ENCODE data around the gene KIF5A.

Gene KIF5A

GRCh38 chr12:57622293-57623245, 72.7 kb downstream of the KIF5A start:
- H3K27me3 ChIP-seq (ENCODE audit: insufficient read depth, low read depth): peaks cover 18% of the 10 kb centered on the region
- H3K4me2 ChIP-seq: peak overlapping the region; percentile 77; the same call in 1 of the 2 replicates
- no peak overlapping the region for H3K27ac ChIP-seq
- no peaks in the 10 kb centered on the region for H4K20me1 ChIP-seq (ENCODE audit: insufficient read depth)
- no peaks in the 10 kb centered on the region for H3K79me2 ChIP-seq (ENCODE audit: insufficient read depth, low read depth)
- H3K36me3 ChIP-seq (ENCODE audit: insufficient read depth): no peaks in the 10 kb centered on the region
- no peak overlapping the region for H3K9ac ChIP-seq
- no peak for TF ChIP-seq CTCF (conservative IDR thresholded peaks at IDR 0.05; ENCODE audit: low read depth, low read length)
- peak overlapping the region; percentile 82; the same call in 1 of the 2 replicates for H2AFZ ChIP-seq (ENCODE audit: low read depth)
- H3K4me3 ChIP-seq (IDR thresholded peaks at IDR 0.05; ENCODE audit: insufficient read depth, low read depth, low read length): no peak overlapping the region
- H3K4me1 ChIP-seq (ENCODE audit: low read depth, poor library complexity, severe bottlenecking): peaks cover 5% of the 10 kb centered on the region

GRCh38 chr12:57623385-57623784, 73.5 kb downstream of the KIF5A start:
- H3K27ac ChIP-seq: no peak overlapping the region
- no peaks in the 10 kb centered on the region for H3K79me2 ChIP-seq (ENCODE audit: insufficient read depth, low read depth)
- peaks cover 5% of the 10 kb centered on the region for H3K4me1 ChIP-seq (ENCODE audit: low read depth, poor library complexity, severe bottlenecking)
- no peak overlapping the region for H3K4me2 ChIP-seq
- H3K36me3 ChIP-seq (ENCODE audit: insufficient read depth): no peaks in the 10 kb centered on the region; the same call in 1 of the 2 replicates
- no peak overlapping the region for H2AFZ ChIP-seq (ENCODE audit: low read depth)
- H4K20me1 ChIP-seq (ENCODE audit: insufficient read depth): no peaks in the 10 kb centered on the region
- no peak overlapping the region for H3K4me3 ChIP-seq (IDR thresholded peaks at IDR 0.05; ENCODE audit: insufficient read depth, low read depth, low read length)
- no peak for TF ChIP-seq CTCF (conservative IDR thresholded peaks at IDR 0.05; ENCODE audit: low read depth, low read length)
- H3K9ac ChIP-seq: no peak overlapping the region
- H3K27me3 ChIP-seq (ENCODE audit: insufficient read depth, low read depth): peaks cover 18% of the 10 kb centered on the region

- Histone ChIP-seq H3K27me3 (ENCODE audit: insufficient read depth, low read depth) (peaks cover 18% of the 10 kb centered on the region), H3K27ac (no peak overlapping the region), H3K36me3 (ENCODE audit: insufficient read depth) (no peaks in the 10 kb centered on the region; the same call in 1 of the 2 replicates), H3K79me2 (ENCODE audit: insufficient read depth, low read depth) (no peaks in the 10 kb centered on the region), H3K4me1 (ENCODE audit: low read depth, poor library complexity, severe bottlenecking) (peaks cover 5% of the 10 kb centered on the region), H4K20me1 (ENCODE audit: insufficient read depth) (no peaks in the 10 kb centered on the region), H3K4me3 (IDR thresholded peaks at IDR 0.05; ENCODE audit: insufficient read depth, low read depth, low read length) (no peak overlapping the region), H3K9ac (no peak overlapping the region), H3K4me2 (no peak overlapping the region), H2AFZ (ENCODE audit: low read depth) (no peak overlapping the region)
- no peak for TF ChIP-seq CTCF (conservative IDR thresholded peaks at IDR 0.05; ENCODE audit: low read depth, low read length)
Observed at GRCh38 chr12:57623811-57624390, 74.1 kb downstream of the KIF5A start.

- H2AFZ ChIP-seq (ENCODE audit: low read depth): no peak overlapping the region
- peaks cover 5% of the 10 kb centered on the region for H3K4me1 ChIP-seq (ENCODE audit: low read depth, poor library complexity, severe bottlenecking)
- no peak overlapping the region for H3K4me3 ChIP-seq (IDR thresholded peaks at IDR 0.05; ENCODE audit: insufficient read depth, low read depth, low read length)
- no peak overlapping the region for H3K27ac ChIP-seq
- H3K9ac ChIP-seq: no peak overlapping the region
- H3K79me2 ChIP-seq (ENCODE audit: insufficient read depth, low read depth): no peaks in the 10 kb centered on the region
- no peak overlapping the region for H3K4me2 ChIP-seq
- H3K27me3 ChIP-seq (ENCODE audit: insufficient read depth, low read depth): peaks cover 18% of the 10 kb centered on the region
- H3K36me3 ChIP-seq (ENCODE audit: insufficient read depth): no peaks in the 10 kb centered on the region; the same call in 1 of the 2 replicates
- TF ChIP-seq CTCF (conservative IDR thresholded peaks at IDR 0.05; ENCODE audit: low read depth, low read length): no peak
- H4K20me1 ChIP-seq (ENCODE audit: insufficient read depth): no peaks in the 10 kb centered on the region
Observed at GRCh38 chr12:57624441-57625220, 74.8 kb downstream of the KIF5A start.
